NCI-H1092 (cell line): Measurements from ENCODE around the gene DHH.

Source experiments
- DNase-seq: peaks from one replicate; lab custom pipeline; 2025; lab: John Stamatoyannopoulos, UW

Gene DHH

DNA sequence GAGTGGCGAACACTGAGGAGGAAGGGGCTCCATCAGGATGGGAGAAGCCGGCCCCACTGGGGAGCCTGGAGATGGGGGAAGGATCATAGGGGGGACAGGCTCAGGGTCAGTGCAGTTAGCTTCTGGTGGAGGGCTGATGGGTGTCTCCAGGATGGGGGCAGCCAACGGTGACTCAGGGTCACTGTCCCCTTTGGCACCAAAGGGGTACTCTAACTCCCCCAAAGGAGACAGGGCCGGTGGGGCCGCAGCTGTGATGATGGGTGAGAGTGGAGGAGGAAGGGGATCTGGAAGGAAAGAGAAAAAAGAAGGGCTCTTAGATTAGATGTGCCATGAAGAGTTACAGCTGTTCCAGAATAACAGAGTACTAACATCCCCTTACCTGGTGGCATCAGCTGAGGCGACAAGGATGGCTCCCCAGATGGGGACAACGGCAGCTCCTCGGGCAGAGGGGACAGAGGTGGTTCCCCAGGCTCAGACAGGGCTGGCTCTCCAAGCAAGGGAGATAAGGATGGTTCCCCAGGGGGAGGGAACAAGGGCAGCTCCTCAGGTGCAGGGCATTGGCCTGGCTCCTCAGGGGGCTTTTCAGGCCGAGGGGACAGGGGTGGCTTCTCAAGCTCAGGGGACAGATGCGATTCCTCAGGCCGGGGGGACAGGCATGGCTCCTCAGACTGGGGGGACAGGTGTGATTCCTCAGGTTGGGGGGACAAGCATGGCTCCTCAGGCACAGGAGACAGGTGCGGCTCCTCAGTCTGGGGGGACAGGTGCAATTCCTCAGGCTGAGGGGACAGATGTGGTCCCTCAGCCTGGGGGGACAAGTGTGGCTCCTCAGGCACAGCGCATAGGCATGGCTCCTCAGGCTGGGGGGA lies 43.9 kb downstream of the DHH start:
- no peak for DNase-seq

DNA sequence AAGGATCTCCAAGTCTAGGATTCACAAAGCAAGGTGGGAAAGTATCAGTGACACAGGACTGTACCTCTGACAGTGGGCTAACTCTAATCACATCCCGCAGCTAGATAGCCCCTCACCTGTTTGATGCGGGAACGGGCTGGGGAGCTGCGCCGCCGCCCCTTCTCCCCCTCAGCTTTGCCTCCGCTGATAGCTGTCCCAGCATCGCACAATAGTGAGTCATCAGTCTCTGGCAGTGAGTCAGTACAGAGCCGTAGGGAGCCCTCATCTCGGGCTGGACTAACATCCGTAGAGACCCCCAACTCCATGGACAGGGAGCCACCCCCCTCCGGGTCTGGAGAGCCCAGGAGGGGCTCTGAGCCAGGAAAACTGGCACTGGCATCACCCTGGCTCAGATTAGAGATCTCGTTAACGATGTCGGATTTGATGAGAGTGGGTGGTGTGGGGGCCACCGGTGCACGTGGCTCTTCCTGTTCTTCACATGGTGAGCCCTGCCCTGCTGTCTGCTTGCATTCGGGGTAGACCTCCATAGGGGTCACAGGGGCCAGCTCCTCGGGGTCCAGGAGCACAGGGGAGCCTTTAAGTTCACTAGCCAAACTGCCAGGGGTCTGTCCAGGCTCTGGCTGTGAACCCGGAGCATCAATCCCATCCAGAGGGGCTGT lies 44.9 kb downstream of the DHH start:
- no peak for DNase-seq

DNA sequence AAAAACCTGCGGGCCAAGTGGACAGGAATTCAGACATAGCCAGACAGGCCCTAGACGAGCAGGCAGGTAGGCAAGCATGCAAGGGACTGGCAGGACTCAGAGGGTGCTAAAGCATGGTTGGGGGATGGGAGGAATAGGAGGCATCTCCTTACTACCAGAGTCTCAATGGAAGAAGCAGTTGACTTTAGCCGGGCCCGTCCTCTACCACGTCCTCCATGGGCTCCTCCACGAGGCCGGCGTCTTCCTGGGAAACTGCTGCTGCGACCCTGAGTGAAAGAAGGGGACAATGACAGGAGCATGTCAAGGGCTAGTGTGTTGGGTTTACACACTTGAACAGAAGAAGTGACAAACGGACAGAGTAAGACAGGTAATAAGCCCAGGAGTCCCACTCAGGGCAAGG lies 45.6 kb downstream of the DHH start:
- DNase-seq: no peak

DNA sequence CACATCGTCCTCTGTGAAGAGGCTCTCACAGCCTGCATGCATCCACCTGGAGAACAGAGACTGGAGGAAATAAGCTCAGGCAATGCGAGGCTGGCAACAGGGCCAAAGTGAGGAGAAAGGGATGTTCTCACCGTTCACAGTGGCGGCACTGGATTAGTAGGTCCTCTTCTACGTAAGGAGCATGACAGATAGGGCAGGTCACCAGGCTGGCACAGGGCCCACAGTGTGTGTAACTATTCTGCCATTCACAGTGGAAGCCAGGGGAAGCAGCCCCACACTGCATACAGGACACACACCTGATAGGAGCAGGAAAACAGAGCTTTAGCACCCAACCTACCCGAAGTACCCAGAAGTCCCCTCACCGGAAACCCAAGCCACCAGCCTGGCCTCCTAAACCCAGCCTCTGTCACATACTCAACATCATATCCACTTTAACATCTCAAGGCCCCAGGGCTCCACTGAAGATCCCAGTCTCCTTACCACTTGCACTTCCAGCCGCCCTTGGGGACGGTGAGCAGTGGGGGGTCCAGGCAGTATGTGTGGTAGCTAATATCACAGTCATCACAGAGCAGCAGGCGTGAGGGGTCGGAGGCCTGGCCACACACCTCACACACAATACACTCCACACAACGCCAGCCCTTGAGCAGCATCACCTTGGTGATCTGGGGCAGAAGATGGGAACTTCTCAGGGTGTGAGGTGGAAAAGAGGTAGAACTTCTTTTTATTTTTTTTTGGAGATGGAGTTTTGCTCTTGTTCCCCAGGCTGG lies 48.3 kb downstream of the DHH start:
- no peak for DNase-seq

DNA sequence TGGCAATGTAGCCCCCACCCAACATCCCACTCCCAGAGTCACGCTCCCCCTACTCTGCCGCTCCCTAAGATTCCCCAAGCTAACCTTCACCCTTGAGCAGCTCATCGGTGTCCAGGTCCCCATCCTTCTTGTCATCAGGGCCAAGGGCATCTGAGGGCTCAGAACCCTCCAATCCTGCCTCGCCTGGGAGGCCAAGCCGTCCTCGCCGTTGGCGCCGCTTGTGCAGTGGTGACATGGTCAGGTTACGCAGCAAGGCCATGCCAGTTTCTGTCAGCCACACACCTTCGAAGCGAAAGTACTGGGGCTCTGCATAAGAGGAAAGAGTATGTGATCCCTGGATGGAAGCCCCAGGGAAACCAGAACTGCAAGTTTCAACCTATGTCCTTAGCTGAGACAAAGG lies 49.9 kb downstream of the DHH start:
- DNase-seq: no peak

DNA sequence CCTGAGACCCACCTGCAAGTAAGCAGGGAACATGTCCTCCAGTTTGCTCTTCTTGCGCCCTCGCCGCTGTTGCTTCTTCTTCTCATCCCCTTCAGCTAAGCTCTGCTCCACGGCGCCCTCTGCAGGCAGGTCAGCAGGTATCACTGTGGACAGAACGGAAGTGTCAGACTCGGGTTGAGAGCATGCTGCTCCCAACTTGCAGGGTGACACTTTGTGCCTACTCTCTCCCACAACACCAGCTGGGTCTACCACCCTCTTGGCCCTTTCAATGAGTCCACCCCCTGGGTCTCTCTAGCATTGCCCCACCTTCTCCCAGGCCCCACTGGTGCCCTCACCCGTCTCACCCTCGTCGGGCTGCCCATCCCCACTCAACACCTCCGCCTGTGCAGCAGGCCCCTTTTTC lies 50.7 kb downstream of the DHH start:
- peak; percentile 10 for DNase-seq

DNA sequence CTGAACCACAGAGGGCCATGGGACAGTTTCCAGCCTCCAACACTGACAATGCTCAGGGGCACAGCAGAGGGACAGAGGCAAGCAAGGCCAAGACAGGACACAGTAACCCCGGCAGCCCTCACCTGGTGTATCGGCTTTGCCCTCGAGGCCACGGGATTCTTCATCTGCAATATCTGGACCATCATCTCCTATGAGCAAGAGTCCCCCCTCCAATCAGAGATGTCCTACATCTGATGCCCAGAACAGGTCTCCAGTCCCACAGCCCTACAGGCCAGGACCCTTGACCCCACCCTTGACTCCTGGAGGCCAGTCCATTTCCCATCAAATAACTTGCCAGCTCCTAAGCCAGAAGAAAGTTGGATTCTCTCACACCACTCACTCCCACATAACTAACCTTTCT lies 51.4 kb downstream of the DHH start:
- DNase-seq: no peak

DNA sequence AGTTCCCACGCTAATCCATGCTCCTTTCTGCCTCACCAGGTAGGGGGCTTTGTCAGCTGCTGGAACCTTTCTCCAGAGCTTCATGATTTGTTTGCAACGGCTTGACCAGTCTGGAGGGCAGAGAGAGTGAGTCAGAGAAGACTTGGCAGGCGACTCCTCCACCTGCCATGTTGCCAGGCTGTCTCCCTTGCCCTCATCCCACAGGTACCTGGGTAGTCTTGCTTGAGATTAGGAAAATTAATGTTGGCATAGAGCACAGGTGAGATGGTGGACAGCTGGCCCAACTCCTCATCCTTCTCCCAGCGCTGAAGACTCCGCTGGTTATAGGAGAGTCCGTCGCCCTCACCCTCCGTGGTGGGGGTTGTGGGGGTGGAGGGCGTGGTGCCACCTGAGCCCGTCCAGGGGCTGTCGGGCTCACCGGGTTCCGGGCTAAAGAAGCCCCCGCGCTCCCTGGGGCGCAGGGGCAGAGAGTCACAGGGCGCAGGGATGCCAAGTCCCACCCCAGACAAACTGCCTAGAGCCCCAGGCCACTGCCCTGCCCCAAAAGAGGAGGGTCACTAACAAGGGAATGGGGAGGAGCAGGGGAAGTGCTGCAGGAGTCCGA lies 52.6 kb downstream of the DHH start:
- no peak for DNase-seq

DNA sequence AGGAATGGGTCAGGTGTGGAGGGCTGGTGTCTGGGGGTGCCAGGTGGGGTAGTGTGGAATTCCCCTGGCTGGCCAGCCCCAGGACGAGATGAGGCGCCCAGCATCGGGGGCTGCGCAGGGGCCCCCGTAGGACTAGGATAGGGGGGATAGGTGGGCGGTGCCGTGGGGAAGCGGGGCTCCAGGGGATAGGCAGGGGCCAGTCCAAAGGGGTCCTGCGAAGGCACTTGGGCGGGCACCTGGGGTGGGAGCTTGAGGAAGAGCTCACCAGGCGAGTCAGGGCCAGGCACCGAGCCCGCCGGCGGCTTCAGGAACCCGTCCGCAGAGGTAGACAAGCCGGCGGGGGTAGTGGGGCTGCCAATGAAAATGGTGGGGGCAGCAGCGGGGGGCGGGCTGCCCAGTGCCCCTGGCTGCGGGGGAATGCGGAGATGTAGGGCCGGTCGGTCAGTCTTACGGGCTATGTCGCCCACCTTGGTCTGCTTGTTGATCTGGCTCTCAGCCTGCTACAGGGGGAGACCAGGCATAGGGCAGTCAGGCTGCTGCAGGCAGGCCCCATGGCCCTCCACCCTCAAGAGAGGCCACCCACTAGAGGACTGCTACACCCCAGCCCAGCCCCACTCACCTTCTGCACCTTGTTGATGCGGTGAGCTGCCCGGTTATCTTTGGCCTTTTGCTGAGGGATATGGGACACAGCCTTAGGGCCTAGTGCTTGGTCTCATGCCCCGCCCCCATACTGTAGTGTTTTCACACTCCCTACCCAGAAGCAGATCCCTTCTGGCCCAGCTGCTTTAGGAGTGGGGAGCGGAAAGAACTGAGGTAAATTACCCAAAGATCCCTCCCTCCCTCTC lies 53.3 kb downstream of the DHH start:
- no peak for DNase-seq

DNA sequence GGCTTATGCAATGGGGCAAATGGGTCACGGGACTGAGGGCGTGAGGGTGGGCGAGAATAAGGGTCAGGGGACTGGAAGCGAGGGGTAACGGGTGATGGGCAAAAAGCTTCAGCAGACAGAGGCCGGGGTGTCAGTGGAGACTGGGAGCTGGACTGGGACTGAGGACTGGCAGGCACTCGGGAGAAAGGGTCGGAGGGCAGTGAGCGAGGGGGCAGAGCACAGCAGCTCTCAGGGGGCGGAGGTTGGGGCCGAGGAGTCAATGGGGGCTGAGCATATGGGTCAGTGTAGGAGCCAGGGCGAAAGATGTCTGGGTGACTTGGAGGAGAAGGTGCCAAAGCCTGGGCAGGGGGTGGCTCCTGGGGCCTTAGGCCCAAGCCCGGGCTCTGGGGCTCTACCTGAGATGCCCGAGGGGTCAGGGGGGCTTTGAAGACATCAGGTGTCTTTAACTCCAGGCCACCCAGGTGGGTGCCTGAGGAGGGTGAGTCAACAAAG lies 54.2 kb downstream of the DHH start:
- no peak for DNase-seq

DNA sequence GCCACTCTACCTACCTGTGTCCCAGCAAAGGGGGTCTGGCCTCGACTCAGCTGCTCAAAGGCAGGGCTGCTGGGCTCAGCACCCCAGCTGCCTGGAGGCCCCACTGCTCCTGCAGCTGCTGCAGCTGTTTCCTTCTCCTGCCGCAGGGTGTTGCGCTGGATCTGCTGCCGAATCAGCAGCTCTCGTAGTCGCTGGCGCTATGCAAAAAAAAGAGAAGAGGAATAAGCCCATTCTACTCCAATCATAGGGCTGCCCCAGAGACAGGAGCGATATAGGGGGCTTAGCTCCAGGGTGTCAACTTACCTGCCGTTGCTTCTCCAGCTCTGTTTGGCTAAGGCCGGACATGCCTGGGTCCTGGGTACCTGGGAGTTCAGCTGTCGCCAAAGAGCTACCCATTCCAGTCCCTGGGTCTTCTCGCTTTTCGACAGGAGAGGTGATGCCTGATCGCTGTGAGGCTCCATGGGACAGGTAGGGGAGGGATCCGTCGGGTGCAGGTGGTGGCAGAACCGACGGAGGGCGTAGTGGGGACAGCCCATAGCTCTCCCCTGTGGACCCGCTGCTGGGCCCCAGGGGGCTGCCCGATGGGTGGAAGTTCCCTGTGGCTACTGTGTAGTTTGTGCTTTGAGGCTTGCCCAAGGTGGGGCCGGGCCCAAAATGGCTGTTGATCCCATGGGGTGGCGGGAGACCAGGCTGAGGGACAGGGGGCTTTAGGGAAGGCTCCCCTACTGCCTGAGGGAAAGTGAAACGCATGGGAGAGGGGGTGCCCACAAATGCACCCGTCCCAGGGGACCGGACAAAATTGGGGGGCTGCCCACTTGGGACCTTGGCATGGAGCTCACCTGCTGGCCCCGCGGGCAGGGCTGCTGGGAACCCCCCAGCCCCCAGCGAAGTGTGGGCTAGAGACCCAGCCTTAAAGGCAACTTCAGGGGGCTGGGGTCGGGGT lies 54.9 kb downstream of the DHH start:
- no peak for DNase-seq

DNA sequence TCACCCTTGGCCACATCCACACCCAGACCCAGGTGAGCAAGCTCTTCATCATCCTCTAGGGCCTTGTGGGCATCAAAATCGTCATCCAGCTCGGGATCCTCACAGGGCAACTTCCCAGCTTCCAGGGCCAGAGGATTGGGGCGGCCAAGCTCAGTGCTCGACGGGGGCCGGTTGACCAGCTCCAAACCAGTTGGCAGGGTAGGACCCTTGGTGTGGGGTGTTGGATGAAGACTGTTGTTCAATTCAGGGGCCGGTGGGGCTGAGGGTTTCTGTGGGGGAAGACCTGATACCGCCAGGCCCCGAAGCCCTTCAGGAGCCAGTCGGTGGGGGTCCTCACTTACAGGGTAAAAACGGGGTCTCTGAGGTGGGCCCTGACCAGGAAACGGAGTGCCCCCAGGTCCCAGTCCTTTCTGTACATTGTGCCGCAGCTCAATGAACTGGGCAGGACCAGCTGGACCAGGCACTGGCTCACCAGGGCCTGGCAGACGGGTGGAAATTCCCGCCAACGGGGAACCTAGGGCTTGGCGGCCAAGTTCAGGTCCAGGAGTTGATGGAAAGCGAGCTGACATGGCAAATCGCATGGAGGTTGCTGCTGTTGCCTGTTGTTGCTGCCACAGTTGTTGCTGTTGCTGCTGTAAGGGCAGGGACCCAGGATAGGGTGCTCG lies 56.2 kb downstream of the DHH start:
- no peak for DNase-seq

DNA sequence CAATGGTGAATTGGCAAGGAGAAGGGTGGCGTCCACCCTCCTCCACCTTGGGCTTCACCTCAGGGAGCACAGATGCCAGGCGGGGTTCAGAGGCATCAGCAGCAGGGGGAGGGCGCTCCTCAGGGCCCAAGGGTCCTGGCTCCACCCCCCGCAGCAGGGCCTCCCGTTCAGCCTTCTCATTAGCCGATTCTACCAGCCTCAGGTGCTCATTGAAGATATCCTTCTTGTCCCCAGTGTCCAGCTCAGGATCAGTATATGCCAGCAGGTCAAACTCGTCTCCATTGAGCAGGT lies 56.7 kb downstream of the DHH start:
- DNase-seq: no peak

DNA sequence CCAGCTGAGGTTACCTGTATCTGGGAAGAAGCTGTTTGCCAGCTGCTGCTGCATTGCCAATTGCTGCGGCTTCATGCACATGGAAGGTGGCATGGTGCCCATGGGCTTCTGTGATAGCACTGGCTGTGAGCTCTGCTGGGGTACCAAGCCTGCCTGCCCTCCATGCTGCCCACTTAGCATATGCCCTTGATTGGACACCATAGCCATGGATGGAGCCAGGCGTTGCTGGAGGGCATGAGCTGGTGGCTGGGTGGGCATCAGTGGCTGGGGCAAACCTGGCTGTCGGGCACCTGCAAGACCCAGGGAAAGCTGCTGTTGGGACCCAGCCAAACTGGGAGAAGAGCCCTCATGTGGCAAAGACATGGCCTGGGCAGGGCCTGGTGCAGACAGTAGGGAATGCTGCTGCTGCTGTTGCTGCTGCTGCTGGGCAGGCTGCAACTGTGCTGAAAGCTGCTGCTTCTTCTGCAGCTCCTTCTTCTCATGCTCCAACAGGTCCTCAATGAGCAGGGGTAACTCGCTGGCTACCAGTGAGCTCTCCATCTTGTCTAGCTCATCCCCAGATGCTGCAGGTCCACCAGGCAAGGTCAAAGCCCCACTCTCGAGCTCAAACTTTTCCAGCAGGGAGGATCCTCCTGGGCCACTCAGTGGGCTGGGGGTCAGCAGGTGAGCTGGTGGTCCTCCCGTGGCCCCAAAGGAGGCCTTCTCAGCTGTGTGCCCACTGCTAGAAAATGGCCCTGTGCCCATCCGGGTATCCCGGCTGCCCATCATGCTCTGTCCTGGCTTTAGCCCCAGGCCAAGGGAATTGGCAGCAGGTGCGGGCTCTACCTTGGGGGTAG lies 57.3 kb downstream of the DHH start:
- no peak for DNase-seq
